Measurements from ENCODE around the gene MUC7.
"Not testable (repeated sequence)": the region's sequence is repeated elsewhere in the genome, so short reads cannot be mapped to it uniquely, and the experiment has no call there.

Gene MUC7

GRCh38 chr4:70471897-70472296, at the start of gene MUC7:
Gene MUC7, plus strand, starts transcription at chr4:70472197. Its CDS starts 1,825 bp downstream, at chr4:70474022.
- no peak for DNase-seq (ENCODE audit: low read depth in 2 of 2)

- DNase-seq (ENCODE audit: low read depth in 2 of 2) = no peak
Observed at GRCh38 chr4:70425306-70425705, 46.7 kb upstream of the MUC7 start.

- no peak for DNase-seq (ENCODE audit: low read depth in 2 of 2)
Observed at GRCh38 chr4:70426789-70427188, 45.2 kb upstream of the MUC7 start.

- no peak for DNase-seq (ENCODE audit: low read depth in 2 of 2)
Observed at GRCh38 chr4:70437197-70437596, 34.8 kb upstream of the MUC7 start.

GRCh38 chr4:70442474-70442873, 29.5 kb upstream of the MUC7 start:
- no peak for DNase-seq (ENCODE audit: low read depth in 2 of 2)

- no peak for DNase-seq (ENCODE audit: low read depth in 2 of 2)
Observed at GRCh38 chr4:70443329-70443728, 28.7 kb upstream of the MUC7 start.

- DNase-seq (ENCODE audit: low read depth in 2 of 2) = no peak
Observed at GRCh38 chr4:70449220-70449619, 22.8 kb upstream of the MUC7 start.

GRCh38 chr4:70452946-70453345, 19.1 kb upstream of the MUC7 start:
- no peak for DNase-seq (ENCODE audit: low read depth in 2 of 2)

GRCh38 chr4:70463335-70463734, 8.7 kb upstream of the MUC7 start:
- DNase-seq (ENCODE audit: low read depth in 2 of 2) = no peak

- DNase-seq (ENCODE audit: low read depth in 2 of 2) = no peak
Observed at GRCh38 chr4:70473679-70474078, 1.7 kb downstream of the MUC7 start.

- no peak for DNase-seq (ENCODE audit: low read depth in 2 of 2)
Observed at GRCh38 chr4:70488748-70489147, 16.8 kb downstream of the MUC7 start.

GRCh38 chr4:70496231-70496630, 24.2 kb downstream of the MUC7 start:
- DNase-seq (ENCODE audit: low read depth in 2 of 2) = no peak

GRCh38 chr4:70501838-70502237, 29.8 kb downstream of the MUC7 start:
- DNase-seq (ENCODE audit: low read depth in 2 of 2) = not testable (repeated sequence)

- DNase-seq (ENCODE audit: low read depth in 2 of 2) = no peak
Observed at GRCh38 chr4:70504733-70505132, 32.7 kb downstream of the MUC7 start.

GRCh38 chr4:70505151-70505748, 33.3 kb downstream of the MUC7 start:
- peak; percentile 8 to 14 for DNase-seq (ENCODE audit: low read depth in 2 of 2)

GRCh38 chr4:70508801-70509200, 36.8 kb downstream of the MUC7 start:
- no peak for DNase-seq (ENCODE audit: low read depth in 2 of 2)

GRCh38 chr4:70511365-70511764, 39.4 kb downstream of the MUC7 start:
- no peak for DNase-seq (ENCODE audit: low read depth in 2 of 2)

GRCh38 chr4:70515367-70516250, 43.6 kb downstream of the MUC7 start:
- no peak for DNase-seq (ENCODE audit: low read depth in 2 of 2)

GRCh38 chr4:70518269-70518668, 46.3 kb downstream of the MUC7 start, which contains the start of gene AMTN:
Gene AMTN, plus strand, starts transcription at chr4:70518569. Its CDS starts 209 bp downstream, at chr4:70518778.
- DNase-seq (ENCODE audit: low read depth in 2 of 2) = no peak

GRCh38 chr4:70518716-70519115, 46.7 kb downstream of the MUC7 start:
- DNase-seq (ENCODE audit: low read depth in 2 of 2) = no peak

GRCh38 chr4:70522626-70523025, 50.6 kb downstream of the MUC7 start:
- DNase-seq (ENCODE audit: low read depth in 2 of 2) = no peak

GRCh38 chr4:70530997-70531396, 59.0 kb downstream of the MUC7 start:
- DNase-seq (ENCODE audit: low read depth in 2 of 2) = no peak

- no peak for DNase-seq (ENCODE audit: low read depth in 2 of 2)
Observed at GRCh38 chr4:70531981-70532380, 60.0 kb downstream of the MUC7 start.

Measured in stimulated activated CD4-positive, alpha-beta T cell treated with anti-CD3 and anti-CD28 coated beads, Interleukin-1b, Interleukin-23, amount 100 ng/mL, for 1 hour (primary cell).